ENCODE data around the gene TTC38. TPM values are rescaled to one million over a fixed set of nuclear protein-coding genes. Genes with fewer than 3 reads are reported as not detected.

The TTC38 gene
- polyA plus RNA-seq, 3 donors: 46.9 to 49.3 (median 48.6) TPM

DNA sequence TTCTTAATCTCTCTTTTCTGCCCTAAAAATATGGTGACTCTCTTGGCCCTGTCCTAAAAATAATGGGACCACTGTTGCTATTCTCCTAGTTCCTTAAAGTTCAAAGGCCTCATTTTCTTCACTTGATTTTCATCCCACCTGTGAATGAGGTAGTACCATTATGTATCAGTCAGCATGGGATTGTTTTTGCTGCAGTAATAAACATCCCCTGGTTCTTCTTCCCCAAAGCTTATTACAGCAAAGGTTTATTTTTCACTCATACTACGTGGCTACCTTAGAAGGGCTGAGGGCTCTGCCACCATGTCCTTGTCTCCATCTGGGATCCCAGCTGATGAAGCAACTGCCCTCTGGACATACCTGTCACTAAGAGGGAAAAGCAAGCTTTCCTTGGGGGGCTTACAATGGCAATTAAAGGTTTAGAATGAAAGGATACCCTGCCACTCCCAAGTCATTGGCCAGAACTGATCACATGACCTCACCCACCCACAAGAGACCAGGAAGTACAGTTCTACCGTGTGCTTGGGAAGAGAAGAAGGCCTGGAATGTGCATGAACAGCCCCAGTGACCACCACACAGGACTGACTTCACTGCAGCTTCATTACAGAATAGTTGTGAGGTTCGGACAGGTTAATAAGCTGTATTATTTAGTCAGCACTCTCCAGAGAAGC is 7.8 kb downstream of the TTC38 start:
- DNase-seq (ENCODE audit: low read depth in 3 of 3, low spot score in 2 of 3): no peak

DNA sequence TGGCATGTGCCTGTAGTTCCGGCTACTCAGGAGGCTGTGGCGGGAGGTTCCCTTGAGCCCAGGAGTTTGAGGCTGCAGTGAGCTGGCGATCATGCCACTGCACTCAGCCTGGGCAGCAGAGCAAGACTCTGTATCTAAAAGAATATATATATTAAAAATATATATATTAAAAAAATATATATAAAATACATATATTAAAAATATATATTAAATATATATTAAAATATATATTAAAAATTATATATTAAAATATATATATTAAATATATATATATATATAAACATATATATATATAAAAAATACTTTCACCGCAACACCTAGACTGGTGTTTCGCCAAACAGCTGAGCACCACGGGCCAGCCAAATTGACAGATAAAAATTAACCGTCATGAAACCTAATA is 8.8 kb downstream of the TTC38 start:
- DNase-seq (ENCODE audit: low read depth in 3 of 3, low spot score in 2 of 3): no peak

DNA sequence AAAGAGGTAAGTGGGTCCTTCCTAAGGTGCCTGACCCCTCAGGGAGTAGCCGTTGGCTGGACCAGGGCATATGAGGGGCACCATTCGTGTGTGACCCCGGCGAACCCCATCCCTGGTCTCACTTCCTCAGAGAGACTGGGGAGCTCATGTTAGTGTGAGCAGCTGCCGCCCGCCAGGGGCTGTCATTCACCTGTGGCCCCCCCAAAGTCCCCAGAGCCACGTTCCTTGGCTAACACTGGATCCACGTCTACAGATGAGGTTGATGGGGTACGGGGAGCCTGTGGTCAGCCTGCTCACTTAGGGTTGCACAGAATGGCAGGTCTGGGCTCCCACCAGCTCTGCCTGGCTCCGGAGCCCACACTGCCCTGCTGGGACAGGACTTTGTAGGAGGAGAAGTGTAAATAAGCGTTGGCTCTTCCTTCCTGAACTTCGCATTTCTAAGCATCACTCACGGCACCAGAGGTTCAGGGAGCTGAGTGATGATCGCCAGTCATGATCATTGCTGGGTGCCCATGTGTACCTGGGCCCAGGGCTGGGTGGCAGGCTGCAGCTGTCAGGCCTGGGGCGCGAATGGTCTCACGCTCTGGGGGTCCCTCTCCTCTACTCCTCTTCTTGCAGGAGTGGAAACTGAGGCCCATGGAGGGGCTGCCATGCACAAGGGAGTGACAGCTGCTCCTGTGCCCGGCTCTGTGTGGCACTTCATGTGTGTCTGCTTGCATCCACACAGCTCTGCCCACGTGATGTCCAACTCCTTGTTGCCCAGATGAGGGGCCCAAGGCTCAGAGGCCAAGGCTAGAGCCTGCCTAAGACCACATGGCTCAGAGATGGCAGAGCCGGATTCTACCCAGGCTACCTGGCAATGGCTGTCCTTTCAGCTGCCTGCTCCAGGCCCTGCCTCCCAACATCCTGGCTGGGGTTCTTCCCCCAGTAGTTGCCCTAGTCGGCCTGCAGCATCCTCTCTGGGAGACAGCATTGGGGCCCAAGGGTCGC is 11.1 kb downstream of the TTC38 start:
- no peak for DNase-seq (ENCODE audit: low read depth in 3 of 3, low spot score in 2 of 3)

DNA sequence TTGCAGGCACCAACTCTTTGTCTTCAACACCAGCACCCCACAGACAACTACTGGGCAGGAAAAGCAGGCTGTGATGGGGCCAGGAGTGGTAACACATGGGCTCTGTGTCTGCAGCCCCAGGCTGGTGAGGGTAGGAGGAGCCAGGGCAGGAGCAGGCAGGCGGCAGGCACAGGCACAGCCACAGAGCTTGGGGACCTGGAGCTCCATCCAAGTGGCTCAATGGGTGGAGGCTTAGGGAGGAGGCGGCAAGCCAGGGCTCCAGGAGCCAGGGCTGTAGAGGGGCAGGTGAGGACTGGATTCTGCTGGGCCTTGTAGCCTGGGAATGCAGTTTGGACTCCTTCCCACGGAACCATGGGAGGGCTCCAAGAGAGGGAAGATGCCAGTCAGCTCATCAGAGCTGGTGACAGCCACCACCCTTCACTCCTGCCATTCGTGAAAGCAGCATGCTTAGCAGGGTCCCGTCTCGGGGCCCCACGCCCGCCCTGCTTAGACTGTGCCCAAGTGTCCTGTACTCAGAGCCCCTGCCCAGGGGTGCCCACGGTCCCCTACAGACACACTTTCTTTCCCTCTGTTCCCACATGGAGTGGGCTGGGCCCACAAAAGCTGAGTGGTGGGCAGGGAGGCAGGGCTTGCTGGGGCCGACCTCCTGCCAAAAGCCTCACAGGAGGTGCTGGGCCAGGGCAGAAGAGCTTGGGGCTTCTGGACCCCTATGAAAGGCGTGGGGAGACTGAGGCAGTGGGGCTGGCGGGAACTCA is 12.4 kb downstream of the TTC38 start:
- no peak for DNase-seq (ENCODE audit: low read depth in 3 of 3, low spot score in 2 of 3)

DNA sequence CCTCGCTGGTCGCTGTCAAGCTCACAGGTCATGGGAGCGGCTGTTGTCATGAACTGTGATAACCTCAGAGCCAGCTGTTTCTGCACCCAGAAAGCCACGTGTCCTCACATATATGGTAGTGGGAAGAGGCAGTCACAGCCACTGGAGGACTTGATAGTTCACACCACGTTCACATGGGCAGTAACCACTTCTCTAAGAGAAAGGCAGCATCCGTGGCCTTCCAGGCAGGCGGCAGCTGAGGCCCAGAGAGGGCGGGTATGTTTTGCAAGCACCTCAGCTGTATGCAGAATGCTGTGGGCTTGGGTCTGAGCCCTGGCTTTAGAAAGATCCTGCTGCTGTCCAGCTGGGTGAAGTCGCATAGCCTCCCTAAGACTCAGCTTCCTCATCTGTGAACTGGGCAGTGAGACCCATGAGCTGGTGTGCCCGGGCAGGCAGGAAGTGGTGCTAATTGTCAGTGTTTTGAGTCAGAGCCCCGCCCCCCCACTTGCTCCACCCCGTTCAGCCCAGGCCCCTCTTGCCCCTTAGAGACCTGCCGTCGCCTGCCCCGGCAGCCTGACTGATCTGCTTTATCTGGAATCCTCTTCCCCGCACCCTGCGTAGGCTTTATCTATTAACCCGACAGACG is 13.3 kb downstream of the TTC38 start:
- DNase-seq (ENCODE audit: low read depth in 3 of 3, low spot score in 2 of 3): no peak

DNA sequence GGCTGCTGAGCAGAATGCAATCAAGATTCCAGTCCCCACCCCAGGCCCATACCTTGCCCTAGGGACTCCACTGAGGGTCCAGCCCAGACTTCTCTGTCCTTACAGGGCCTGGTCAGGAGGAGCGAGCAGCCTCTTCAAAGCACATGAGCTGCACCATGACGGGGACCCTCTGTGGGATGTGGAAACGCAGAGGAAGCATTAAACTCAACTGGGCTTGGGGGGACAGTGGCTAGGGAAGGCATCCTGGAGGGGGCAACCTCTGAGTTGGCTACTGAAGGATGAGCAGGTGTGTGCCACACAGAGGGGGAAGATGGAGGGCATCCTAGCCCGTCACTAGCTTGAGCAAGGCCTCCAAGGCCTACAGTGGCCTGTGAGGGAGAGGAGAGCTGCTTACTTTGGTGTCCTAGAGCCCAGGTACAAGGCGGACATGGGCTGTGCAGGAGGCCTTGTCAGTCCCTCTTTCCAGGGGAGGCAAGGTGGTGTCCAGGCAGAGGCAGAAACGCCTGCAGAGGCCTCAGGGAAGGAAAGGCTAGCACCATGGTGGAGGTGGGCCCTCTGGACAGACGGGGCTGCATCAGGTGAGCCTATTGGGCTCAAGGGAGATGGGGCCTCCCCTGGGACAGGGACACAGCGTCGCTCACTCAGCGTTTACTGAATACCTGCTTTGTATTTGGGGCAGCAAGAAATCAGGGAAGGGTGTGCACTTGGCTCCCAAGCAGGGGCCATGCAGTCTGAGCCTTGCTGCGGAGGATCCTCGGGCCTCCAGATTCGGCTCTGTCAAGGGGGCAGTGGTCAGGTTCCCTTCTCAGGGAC is 14.3 kb downstream of the TTC38 start:
- DNase-seq (ENCODE audit: low read depth in 3 of 3, low spot score in 2 of 3): no peak

DNA sequence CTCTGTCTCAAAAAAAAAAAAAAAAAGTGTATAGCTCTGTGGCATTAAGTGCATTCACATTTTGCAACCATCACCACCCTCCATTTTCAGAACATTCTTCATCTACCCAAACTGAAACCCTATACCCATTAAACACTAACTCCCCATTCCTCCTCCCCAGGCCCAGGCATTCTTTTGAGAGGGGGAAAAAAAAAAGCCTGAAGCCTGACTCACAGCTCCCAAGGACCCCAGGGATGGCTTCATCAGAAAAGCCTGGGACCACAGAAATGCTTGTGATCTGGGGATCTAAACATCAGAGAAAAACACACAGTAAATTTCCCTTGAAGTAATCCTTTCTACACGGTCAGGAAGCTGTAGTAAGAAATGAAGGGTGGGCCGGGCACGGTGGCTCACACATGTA is 18.2 kb downstream of the TTC38 start:
- no peak for DNase-seq (ENCODE audit: low read depth in 3 of 3, low spot score in 2 of 3)

DNA sequence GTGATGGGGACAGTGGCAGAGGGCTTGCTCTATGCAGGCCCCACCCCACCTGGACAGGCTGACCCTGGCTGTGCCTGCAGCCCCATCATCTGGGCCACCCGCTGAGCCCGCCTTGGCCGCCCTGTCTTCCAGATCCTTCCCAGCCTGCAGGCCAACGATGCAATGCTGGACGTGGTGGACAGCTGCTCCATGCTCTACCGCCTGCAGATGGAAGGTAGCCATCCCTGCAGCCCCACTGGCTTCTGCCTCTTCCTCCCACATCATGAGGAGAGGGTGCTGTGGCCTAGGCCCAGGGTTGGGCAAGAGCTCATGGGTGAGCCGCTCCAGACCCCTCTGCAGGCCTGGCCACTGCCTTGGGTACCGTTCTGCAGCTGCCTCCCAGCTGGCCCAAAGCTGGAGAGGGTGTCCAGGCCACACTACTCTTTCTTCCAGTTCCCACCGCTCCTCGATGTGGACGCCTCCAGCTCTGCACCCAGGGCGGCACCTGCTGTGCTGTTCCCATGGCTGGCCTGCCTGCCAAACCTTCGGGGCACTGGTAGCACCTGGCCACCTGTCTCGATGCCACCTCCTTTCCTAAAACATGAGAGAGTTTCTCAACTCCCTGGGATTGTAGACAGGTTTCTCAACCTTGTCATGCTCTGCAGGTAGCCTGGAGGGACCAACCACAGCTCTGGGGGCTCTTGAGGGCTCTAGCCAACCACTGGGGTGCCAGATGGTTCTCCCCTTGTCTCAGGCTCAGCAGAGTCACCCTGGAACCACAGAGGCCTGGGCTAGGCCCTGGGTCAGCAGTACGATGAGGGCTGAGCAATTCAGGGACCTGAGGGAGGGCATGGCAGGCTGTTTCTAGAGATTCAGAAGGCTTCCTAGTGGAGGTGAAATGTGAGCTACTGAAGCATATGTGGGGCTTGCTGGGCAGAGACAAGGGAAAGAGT is 19.4 kb downstream of the TTC38 start:
- DNase-seq (ENCODE audit: low read depth in 3 of 3, low spot score in 2 of 3): no peak

DNA sequence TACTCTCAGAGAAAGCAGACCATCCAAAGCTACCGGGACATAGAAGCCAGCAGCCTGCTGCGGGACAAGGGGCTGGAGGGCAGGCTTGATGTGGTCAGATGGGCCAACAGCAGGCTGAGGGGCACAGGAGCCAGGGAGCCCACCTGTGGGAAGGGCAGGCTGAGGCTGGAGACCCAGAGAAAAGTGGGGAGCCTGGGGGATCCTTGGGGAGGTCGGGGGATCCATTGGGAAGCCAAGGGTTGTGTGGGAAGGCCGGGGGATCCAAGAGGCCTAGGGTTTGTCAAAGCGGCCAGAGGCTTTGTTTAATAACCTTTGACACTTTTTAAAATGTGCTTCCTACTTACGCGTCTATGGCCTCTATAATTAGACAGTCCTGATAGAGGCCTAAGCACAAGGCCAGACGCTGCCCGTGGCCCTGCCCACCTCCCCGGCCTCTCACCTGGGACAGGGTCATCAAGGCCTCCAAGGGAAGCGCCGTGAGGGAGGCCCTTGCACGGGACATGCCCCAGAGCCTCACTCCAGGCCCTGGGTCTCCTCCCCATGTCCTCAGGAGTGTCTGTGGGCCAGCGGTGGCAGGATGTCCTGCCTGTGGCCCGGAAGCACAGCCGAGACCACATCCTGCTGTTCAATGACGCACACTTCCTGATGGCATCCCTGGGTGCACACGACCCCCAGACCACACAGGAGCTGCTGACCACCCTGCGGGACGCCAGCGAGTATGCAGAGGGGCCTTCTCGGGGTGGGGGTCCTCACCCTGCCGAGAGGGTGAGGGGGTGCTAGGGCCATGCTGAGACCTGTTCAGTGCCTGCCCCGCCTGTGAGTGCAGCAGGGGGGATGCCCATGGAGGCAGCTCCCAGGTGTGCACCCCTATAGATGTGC is 20.3 kb downstream of the TTC38 start:
- no peak for DNase-seq (ENCODE audit: low read depth in 3 of 3, low spot score in 2 of 3)

DNA sequence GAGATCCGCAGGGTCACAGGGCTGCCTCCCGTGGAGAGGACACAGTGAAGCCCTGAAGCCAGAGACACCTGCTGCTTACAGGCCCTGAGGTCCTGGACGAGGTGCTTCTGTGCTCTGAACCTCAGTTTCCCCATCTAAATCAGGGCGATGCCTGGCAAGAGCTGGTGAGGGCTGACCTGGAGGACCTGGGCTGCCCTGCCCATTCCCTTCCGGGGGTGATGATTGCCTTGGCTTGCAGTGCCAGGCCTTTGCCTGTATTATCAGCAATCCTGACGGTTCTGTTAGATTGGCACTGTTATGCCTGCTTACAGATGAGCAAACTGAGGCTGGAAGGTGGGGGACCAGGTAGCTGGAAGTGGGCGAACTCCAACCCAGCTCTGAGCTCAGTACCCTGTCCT is 21.0 kb downstream of the TTC38 start:
- DNase-seq (ENCODE audit: low read depth in 3 of 3, low spot score in 2 of 3): no peak

DNA sequence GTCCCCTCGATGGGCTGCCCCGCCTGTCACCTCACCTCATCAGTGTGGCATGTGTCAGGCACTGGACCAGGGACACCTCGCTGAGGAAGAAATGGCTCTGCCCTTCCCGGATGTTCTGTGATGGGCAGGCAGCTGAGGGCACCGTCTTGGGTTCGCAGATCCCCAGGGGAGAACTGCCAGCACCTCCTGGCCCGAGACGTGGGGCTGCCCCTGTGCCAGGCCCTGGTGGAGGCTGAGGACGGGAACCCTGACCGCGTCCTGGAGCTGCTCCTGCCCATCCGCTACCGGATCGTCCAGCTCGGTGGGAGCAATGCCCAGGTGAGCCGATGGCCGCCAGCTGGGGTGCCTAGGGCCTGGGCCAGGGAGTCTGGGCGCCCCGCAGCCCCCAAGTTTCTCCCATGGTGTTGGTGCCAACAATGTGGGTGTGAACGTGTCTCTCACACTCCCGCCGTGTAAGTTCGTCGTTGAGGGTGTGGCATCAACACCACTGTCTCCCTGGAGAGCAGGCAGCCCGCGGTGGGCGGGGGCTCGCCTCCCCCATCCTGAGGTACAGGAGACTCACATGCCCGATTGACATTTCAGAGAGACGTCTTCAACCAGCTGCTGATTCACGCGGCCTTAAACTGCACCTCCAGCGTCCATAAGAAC is 21.6 kb downstream of the TTC38 start:
- no peak for DNase-seq (ENCODE audit: low read depth in 3 of 3, low spot score in 2 of 3)

DNA sequence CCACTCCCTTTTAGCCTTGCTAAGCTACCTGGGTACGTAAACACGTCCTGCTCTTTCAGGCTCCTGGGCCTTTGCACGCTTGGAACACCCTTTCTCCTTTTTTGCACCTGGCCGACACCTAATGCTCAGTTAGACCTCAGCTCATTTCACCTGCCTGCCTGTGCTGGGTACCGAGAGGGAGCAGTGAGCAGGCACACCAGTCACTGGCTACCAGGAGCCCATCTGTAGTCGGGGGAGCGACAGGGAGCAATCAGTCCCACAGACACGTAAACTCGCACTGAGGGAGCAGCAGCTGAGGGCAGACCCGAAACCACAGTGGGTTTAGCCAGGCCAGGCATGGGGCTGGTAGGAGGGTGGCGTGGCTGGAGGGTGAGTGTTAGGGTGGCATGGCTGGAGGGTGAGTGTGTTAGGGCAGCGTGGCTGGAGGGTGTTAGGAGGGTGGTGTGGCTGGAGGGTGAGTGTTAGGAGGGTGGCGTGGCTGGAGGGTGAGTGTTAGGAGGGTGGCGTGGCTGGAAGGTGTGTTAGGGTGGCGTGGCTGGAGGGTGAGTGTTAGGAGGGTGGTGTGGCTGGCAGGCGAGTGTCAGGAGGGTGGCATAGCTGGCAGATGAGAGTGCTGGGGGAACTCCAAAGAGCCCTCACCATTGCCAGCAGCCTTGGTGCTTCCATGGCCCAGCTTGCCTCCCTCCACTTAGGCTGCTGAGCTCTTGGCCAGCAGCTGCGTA is 22.5 kb downstream of the TTC38 start:
- no peak for DNase-seq (ENCODE audit: low read depth in 3 of 3, low spot score in 2 of 3)

DNA sequence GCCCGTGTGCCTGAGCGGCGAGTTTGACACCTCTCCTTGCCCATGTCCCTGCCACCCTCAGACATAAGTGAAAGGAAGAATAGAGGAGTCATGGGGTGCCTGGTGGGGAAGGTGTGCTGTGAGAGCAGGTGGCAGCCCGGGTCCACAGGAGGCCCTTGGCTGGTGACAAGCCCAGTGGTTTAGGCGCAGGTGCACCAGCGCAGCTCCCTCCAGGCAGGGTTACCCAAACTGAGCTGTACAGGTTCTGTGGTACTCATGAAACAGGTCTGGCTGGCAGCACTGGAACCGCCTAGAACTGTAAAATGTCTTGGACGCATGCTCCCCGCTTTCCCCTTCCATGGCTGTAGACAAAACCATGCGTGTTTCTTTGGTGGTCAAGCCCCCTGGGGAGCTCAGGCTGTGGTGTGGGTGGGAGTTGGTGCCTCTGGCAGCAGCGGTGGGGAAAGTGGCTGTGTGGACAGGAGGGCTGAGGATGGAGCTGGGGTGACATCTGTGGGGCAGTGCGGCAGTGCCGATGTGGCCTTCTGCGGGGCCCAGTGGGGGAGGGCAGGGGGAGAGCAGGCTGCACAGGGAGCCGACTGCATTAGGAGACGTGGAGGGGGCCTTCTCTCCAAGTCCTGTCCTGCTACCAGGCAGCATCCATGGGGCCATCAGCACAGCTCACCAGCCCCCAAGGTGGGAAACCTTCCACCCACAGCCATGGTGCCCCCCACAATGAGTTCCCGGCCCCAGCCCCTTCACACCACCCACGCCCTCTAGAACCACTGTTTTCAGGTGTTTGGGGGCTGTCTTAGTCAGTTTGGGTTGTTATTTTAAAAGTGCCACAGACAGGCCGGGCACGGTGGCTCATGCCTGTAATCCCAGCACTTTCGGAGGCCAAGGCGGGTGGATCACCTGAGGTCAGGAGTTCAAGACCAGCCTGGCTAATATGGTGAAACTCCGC is 23.3 kb downstream of the TTC38 start:
- DNase-seq (ENCODE audit: low read depth in 3 of 3, low spot score in 2 of 3): no peak

DNA sequence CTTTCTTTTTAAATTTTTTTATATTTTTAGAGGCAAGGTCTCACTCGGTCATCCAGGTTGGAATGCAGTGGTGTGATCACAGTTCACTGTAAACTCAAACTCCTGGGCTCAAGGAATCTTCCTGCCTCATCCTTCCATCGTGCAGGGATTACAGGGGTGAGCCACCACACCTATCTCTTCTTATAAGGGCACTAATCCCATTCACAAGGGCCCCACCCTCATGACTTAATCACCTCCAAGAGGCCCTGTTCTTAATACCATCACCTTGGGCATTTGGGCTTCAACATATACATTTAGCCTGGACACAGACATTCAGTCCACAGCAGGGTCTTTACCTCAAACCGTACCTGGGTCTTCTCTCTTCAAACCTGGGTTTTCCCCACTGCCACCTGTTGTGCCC is 24.4 kb downstream of the TTC38 start:
- no peak for DNase-seq (ENCODE audit: low read depth in 3 of 3, low spot score in 2 of 3)

DNA sequence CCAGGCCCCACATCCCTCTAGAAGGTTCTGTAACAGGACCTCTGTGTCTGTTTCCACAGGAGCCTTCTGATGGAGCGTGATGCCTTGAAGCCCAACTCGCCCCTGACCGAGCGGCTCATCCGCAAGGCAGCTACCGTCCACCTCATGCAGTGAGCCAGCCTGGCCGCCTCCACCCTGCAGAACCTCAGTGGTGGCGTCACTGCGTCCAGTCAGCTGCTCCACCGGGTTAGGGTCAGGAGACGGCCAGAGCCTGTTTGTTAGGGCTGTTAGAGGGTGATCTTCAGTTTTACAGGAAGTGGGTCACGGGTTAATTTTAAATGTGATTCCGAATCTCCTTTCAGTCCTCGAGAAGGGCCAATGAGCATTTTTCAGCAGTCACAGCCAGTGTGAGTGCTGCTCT is 24.9 kb downstream of the TTC38 start:
- no peak for DNase-seq (ENCODE audit: low read depth in 3 of 3, low spot score in 2 of 3)
